Measurements from ENCODE around the gene AGTRAP.

The AGTRAP gene

DNA sequence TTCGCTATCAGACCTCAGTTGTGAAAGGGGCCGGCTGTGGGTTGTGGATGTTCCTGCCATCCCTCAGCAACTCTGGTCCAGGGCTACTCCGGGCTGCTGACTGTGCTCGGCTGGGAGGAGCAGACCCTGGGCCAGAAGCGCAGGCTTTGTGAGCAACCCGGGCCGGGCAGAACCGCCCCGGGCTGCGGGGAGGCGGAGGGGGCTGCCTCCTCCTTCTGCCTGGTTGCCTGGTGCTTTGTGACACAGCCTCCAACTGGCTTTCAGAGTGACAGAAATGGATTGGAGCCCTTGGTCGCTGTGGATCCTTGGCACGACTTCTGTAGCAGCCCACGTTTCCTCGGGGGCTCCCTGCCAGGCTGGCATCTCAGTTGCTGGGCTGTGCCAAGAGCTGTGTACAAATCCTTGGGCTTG, 34.4 kb upstream of the AGTRAP start:
- CTCF ChIA-PET: interaction anchor here (0.6 to 0.7 kb wide), 2 partner anchors 18 to 142 kb away, joined by 3 to 4 read pairs; no protein-coding TSS in a partner anchor
- H3K27ac ChIP-seq: no peak overlapping the region
- POLR2A ChIA-PET (ENCODE audit: low non-redundant PET): interaction anchor here (0.6 kb wide), 1 partner anchor 52 kb away, joined by 7 read pairs; no protein-coding TSS in a partner anchor
- TF ChIP-seq, protein P1, sequence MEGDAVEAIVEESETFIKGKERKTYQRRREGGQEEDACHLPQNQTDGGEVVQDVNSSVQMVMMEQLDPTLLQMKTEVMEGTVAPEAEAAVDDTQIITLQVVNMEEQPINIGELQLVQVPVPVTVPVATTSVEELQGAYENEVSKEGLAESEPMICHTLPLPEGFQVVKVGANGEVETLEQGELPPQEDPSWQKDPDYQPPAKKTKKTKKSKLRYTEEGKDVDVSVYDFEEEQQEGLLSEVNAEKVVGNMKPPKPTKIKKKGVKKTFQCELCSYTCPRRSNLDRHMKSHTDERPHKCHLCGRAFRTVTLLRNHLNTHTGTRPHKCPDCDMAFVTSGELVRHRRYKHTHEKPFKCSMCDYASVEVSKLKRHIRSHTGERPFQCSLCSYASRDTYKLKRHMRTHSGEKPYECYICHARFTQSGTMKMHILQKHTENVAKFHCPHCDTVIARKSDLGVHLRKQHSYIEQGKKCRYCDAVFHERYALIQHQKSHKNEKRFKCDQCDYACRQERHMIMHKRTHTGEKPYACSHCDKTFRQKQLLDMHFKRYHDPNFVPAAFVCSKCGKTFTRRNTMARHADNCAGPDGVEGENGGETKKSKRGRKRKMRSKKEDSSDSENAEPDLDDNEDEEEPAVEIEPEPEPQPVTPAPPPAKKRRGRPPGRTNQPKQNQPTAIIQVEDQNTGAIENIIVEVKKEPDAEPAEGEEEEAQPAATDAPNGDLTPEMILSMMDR (conservative IDR thresholded peaks at IDR 0.05; ENCODE audit: low read depth): no peak
- DNase-seq (ENCODE audit: low spot score): no peak

DNA sequence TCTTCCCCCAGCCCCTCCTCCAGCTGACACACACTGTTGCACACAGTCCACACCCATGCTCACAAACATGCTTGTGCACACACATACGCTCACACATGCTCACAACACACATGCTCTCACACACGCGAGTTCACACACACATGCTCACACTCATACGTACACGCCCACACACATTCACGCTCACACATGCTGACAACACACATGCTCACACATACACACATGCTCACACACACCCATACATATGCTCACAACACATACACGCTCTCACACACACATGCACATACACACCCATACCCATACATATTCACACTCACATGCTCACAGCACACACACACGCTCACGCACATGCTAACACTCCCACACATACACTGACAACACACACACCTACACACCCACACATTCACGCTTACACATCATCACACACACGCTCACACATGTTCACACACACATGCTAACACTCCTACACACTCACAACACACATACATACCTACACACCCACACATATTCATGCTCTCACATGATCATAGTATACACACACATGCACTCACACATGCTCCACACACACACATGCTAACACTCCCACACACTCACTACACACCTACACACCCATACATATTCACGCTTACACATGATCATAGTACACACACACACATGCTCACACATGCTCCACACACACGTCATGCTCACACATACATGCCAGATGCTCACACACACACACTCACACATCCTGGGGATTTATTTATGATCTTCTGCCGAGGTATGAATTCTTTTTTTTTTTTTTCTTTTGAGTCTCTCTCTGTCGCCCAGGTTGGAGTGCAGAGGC, 33.7 kb upstream of the AGTRAP start:
- CTCF ChIA-PET: interaction anchor here (0.7 kb wide), 1 partner anchor 17 kb away, joined by 3 read pairs; no protein-coding TSS in a partner anchor
- POLR2A ChIA-PET (ENCODE audit: low non-redundant PET): interaction anchor here (0.6 kb wide), 1 partner anchor 53 kb away, joined by 7 read pairs; no protein-coding TSS in a partner anchor
- TF ChIP-seq, protein P1 (conservative IDR thresholded peaks at IDR 0.05; ENCODE audit: low read depth): no peak
- no peak overlapping the region for H3K27ac ChIP-seq
- DNase-seq (ENCODE audit: low spot score): no peak

DNA sequence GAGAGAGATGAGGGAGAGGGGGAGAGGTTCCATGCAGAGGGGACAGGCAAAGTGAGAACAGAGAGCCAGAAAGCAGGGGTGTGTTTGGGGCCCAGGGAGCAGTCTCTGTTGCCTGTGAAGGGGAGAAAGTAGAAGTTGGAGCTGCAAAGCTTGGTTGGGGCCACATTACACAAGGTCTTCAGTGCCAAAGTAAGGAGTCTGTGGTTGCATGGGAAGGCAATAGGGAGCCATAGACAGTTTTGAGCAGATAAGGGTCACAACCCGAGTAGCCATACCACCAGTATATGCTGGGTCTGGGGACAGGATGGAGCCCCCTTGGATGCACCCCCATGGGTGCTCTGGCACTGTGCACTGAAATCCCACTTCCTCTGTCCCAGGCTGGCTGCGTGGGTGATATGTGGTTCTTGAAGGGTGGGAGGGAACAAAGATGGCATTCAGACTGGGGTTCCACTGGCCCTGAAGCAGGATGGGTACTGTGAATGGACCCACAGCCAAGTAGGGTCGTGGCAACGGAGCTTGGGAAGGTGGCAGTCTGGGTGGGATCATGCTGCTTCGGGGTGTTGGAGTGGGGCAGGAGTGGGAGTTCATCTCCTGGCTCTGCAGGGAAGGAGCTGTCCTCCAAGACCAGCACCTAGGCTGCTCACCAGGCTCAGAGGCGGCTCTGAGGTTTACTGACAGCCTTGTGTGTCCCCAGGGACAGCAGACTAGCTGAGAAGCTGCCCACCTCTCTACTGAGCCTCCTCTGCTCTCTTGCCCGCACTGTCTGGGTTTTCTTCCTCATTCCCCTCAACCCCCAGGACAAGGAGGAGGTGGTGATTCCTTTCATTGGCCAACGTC, 32.4 kb upstream of the AGTRAP start:
- no peak overlapping the region for H3K27ac ChIP-seq
- POLR2A ChIA-PET (ENCODE audit: low non-redundant PET): no interaction called here
- no peak for DNase-seq (ENCODE audit: low spot score)
- TF ChIP-seq, protein P1 (conservative IDR thresholded peaks at IDR 0.05; ENCODE audit: low read depth): no peak
- CTCF ChIA-PET: no interaction called here

DNA sequence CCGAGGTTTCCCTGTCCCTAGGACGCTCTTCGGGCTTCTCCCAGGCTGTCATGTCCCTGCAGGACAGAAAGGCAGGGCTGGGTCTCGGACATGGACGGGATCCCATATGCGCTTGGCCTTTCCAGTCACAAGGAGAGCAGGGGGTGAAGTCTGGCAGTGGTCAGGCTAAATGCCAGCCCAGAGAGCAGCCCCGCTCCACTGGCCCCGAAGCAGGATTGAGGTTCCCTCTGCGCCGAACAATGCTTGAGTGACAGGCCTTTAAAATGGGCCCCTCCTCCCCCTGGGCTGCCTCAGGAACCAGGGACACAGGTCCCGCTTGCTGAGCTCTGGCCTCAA, 31.8 kb upstream of the AGTRAP start:
- POLR2A ChIA-PET (ENCODE audit: low non-redundant PET): no interaction called here
- CTCF ChIA-PET: no interaction called here
- no peak overlapping the region for H3K27ac ChIP-seq
- DNase-seq (ENCODE audit: low spot score): no peak
- TF ChIP-seq, protein P1 (conservative IDR thresholded peaks at IDR 0.05; ENCODE audit: low read depth): no peak

- ChIA-PET CTCF (interaction anchor here (1.2 kb wide), 1 partner anchor 11 kb away, joined by 6 read pairs; no protein-coding TSS in a partner anchor), POLR2A (ENCODE audit: low non-redundant PET) (no interaction called here)
- no peak for DNase-seq (ENCODE audit: low spot score)
- TF ChIP-seq, protein P1 (conservative IDR thresholded peaks at IDR 0.05; ENCODE audit: low read depth): no peak
- H3K27ac ChIP-seq: no peak overlapping the region
Observed at GRCh38 chr1:11704691-11705475, 31.1 kb upstream of the AGTRAP start.

DNA sequence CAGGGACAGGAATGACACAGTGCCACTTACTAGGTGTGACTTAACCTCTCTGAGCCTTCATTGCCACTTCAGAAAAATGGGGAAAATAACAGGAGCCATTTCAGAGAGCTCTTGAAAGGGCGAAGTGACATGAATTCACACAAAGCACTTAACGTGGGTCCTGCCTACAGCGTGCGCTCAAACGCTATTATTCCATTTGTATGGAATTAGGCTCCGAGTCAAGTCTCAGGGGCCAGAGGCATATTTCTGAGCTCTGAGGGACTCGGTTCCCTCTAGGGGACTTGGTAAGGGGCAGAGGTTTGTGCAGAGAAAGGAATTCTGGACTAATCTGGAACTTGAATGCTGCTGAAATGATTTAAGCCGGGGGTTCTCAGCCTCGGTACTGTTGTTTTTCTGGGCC, 30.3 kb upstream of the AGTRAP start:
- ChIA-PET POLR2A (ENCODE audit: low non-redundant PET) (no interaction called here), CTCF (interaction anchor here (1.2 kb wide), 1 partner anchor 10 kb away, joined by 6 read pairs; no protein-coding TSS in a partner anchor)
- no peak for DNase-seq (ENCODE audit: low spot score)
- no peak overlapping the region for H3K27ac ChIP-seq
- TF ChIP-seq, protein P1 (conservative IDR thresholded peaks at IDR 0.05; ENCODE audit: low read depth): no peak

All from RWPE1 (cell line).